Tibial nerve (tissue), 4 donors: ENCODE measurements around the gene SEC22C. TPM values are rescaled to one million over a fixed set of nuclear protein-coding genes. Genes with fewer than 3 reads are reported as not detected.

ENCODE experiments used
- DNase-seq, 2 donors: peaks; one replicate each; pipeline ENCODE4 v3.0.0-alpha.2; 2019; ENCODE audit warnings: low spot score in 2 of 2
- H3K27ac ChIP-seq, 4 donors: fragments of 200-600 bp; sonication (generic) in 3 of 4; one replicate each; pipeline ENCODE4 v1.5.1; 2017 to 2019; ENCODE audit warnings: mild to moderate bottlenecking in 1 of 4
- H3K27me3 ChIP-seq, 2 donors: fragments of 200-600 bp; sonication (generic) in 1 of 2; one replicate each; pipeline versions ENCODE4 v1.5.1 to v1.6.0; 2017 to 2019
- H3K36me3 ChIP-seq, 3 donors: fragments of 200-600 bp; sonication (generic); one replicate each; pipeline ENCODE4 v1.5.1; 2018 to 2019
- H3K4me1 ChIP-seq, 4 donors: fragments of 200-600 bp; sonication (generic) in 3 of 4; one replicate each; pipeline ENCODE4 v1.5.1; 2017 to 2019
- H3K4me3 ChIP-seq, 4 donors: fragments of 200-600 bp; sonication (generic) in 3 of 4; one replicate each; pipeline ENCODE4 v1.5.1; 2017 to 2019; ENCODE audit warnings: mild to moderate bottlenecking in 1 of 4, moderate library complexity in 1 of 4
- H3K9me3 ChIP-seq, 4 donors: fragments of 200-600 bp; sonication (generic) in 3 of 4; one replicate each; pipeline ENCODE4 v1.5.1; 2017 to 2019
- EP300 ChIP-seq, 2 donors: sonication (generic); formaldehyde crosslinking; IDR thresholded peaks; one replicate each; pipeline ENCODE4 v1.6.1; 2017; ENCODE audit warnings: antibody characterized with exemption in 2 of 2, mild to moderate bottlenecking in 1 of 2
- POLR2A ChIP-seq, 2 donors: fragments of 450-650 bp; IDR thresholded peaks; one replicate each; pipeline ENCODE4 v1.6.1; 2017; ENCODE audit warnings: antibody characterized with exemption in 2 of 2, mild to moderate bottlenecking in 2 of 2, moderate library complexity in 2 of 2
- WGBS, 2 donors: methylation state at CpG; one replicate each; pipeline ENCODE4 v1.1.5; 2018; 5-methylcytosine and 5-hydroxymethylcytosine counted together
- total RNA-seq, 4 donors: library from RNA; depleted of rRNA; stranded (reverse); fragments of >200 nt; gene quantifications; one replicate each; pipeline ENCODE4 v1.1.0, GENCODE V29; 2016
- TF ChIP-seq, protein P1 (sequence below), 5 experiments: fragments of 200-600 bp in 3 of 5; fragments of 450-650 bp in 2 of 5; sonication (generic) in 3 of 5; IDR thresholded peaks; one replicate each; pipeline ENCODE4 v1.5.1; 2016 to 2019; ENCODE audit warnings: antibody characterized with exemption in 5 of 5, mild to moderate bottlenecking in 3 of 5, moderate library complexity in 2 of 5

Gene SEC22C
- total RNA-seq, 4 donors from 2014 or later: 74.1 to 95.3 (median 86.1) TPM

DNA sequence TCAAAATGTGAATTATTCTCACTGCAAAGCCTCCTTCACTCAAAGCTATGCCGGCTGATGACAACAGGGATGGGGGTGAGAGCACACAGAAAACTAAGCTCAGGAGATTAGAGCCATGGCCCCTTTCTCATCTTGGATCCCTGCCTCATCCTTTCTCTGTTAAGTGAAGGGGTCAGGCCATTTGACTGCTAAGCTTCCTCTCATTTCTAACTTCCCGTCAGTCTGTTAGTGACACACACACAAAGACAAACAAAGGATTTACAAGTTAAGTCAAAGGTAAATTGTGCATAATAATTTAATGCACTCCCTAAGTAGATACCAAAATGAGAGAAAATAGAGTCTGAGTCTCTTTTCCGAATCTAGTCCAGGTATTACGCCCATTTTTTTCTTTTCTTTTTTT is 10.0 kb upstream of the SEC22C start:
- TF ChIP-seq POLR2A (IDR thresholded peaks at IDR 0.05) (no peak), EP300 (IDR thresholded peaks at IDR 0.05) (no peak)
- TF ChIP-seq, protein P1, sequence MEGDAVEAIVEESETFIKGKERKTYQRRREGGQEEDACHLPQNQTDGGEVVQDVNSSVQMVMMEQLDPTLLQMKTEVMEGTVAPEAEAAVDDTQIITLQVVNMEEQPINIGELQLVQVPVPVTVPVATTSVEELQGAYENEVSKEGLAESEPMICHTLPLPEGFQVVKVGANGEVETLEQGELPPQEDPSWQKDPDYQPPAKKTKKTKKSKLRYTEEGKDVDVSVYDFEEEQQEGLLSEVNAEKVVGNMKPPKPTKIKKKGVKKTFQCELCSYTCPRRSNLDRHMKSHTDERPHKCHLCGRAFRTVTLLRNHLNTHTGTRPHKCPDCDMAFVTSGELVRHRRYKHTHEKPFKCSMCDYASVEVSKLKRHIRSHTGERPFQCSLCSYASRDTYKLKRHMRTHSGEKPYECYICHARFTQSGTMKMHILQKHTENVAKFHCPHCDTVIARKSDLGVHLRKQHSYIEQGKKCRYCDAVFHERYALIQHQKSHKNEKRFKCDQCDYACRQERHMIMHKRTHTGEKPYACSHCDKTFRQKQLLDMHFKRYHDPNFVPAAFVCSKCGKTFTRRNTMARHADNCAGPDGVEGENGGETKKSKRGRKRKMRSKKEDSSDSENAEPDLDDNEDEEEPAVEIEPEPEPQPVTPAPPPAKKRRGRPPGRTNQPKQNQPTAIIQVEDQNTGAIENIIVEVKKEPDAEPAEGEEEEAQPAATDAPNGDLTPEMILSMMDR (IDR thresholded peaks at IDR 0.05): no peak
- Histone ChIP-seq H3K36me3 (peaks cover 0 to 18% (median 10%) of the 10 kb centered on the region in 3 donors), H3K27ac (peak overlapping the region; percentile 79 to 93 (median 88)), H3K9me3 (no peaks in the 10 kb centered on the region), H3K4me3 (peak overlapping the region in 1 of 4 donors; percentile 67), H3K27me3 (no peaks in the 10 kb centered on the region), H3K4me1 (peaks cover 0 to 17% (median 4%) of the 10 kb centered on the region in 4 donors)
- no peak for DNase-seq
- WGBS, 2 donors: 67 to 80% methylated on average over 4 of the region's 4 CpGs

DNA sequence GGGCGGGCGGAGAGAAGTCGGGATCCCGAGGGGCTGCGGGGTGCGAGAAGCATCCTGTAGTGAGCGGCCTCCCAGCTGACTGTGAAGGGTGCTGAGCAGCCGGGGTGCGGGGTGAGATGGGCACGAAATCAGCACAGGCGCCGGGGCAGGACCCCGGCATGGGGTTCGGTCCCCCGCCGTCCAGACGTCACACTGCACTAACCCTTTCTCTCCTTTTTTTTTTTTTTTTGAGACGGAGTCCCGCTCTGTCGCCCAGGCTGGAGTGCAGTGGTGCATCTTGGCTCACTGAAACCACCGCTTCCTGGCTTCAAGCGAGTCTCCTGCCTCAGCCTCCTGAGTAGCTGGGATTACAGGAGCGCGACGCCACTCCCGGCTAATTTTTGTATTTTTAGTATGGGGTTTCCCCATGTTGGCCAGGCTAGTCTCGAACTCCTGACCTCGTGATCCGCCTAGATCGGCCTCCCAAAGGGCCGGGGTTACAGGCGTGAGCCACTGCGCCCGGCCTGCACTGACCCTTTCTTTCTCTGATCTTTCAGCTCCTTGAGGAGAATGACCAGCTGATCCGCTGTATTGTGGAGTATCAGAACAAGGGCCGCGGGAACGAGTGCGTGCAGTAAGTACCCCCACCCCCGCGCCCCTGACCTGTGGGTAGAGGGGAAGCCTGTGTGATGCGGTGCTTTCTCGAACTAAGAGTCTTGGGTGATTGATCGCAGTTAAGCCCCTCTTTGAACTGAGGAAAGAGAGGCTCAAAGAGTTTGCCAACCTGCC is 9.4 kb upstream of the SEC22C start:
- Histone ChIP-seq H3K4me3 (peak overlapping the region; percentile 47 to 79 (median 64)), H3K27ac (peak overlapping the region; percentile 79 to 93 (median 88)), H3K9me3 (no peaks in the 10 kb centered on the region), H3K4me1 (peaks cover 0 to 17% (median 4%) of the 10 kb centered on the region in 4 donors), H3K27me3 (no peaks in the 10 kb centered on the region), H3K36me3 (peaks cover 0 to 18% (median 10%) of the 10 kb centered on the region in 3 donors)
- 6 to 7% methylated on average over 41 to 43 of the region's 44 CpGs for WGBS, 2 donors
- no peak for DNase-seq
- no peak for TF ChIP-seq EP300 (IDR thresholded peaks at IDR 0.05)

DNA sequence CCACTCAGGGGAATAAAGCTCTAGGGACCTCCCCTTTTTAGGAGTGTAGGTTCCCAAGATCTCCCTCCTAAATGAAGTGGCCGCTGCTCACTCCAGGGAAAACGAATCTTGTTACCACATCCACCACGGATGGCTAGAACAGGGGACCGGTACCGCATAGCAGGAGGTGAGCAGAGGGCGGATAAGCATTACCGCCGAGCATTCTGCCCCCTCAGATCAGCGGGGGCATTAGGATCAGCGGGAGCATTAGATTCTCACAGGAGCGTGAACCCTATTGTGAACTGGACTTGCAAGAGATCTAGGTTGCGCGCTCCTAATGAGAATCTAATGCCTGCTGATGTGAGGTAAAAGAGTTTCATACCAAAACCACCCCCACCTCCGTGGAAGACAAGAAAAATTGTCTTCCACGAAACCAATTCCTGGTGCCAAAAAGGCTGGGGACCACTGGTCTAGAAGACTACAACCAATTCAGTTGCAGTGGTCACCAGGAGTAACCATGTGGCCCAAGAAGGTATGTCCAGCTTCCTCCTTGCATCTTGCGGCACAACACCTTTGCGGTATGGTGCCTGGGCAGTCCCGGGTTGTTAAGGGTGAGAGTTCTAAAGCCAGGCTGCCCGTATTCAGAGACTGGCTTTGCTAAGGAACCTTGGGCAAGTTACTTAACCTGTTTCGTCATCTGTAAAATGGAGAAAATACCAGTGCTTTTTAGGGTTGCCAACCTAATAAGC is 7.8 kb upstream of the SEC22C start:
- 89 to 92% methylated on average over 20 of the region's 20 CpGs for WGBS, 2 donors
- Histone ChIP-seq H3K36me3 (peaks cover 0 to 16% (median 10%) of the 10 kb centered on the region in 3 donors), H3K27ac (peak overlapping the region; percentile 79 to 93 (median 88)), H3K4me1 (peaks cover 0 to 17% (median 4%) of the 10 kb centered on the region in 4 donors), H3K27me3 (no peaks in the 10 kb centered on the region), H3K9me3 (no peaks in the 10 kb centered on the region), H3K4me3 (peak overlapping the region in 2 of 4 donors; percentile 62 to 67)
- no peak for DNase-seq
- TF ChIP-seq POLR2A (IDR thresholded peaks at IDR 0.05) (no peak), EP300 (IDR thresholded peaks at IDR 0.05) (no peak)
- TF ChIP-seq, protein P1 (IDR thresholded peaks at IDR 0.05): no peak

DNA sequence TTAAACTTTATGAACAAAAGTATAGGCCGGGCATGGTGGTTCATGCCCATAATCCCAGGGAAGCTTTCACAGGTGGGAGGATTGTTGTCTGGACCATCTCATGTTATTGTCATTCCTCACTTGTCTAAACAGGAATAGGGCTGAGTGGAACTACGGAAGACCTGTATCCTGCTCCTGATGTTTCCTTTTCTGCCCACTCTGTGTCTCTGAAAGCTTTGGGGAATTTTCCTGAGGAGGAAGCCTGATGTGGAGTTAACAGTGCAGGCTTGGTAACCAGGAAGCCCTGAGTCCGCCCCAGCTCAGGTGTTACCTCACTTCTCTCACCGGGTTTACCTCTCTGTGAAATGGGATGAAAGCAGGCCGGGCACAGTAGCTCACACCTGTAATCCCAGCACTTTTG is 6.9 kb upstream of the SEC22C start:
- H3K4me3 ChIP-seq: no peak overlapping the region
- WGBS, 2 donors: 90 to 92% methylated on average over 5 of the region's 5 CpGs
- no peaks in the 10 kb centered on the region for H3K27me3 ChIP-seq
- no peaks in the 10 kb centered on the region for H3K9me3 ChIP-seq
- no peak for TF ChIP-seq POLR2A (IDR thresholded peaks at IDR 0.05)
- no peak for TF ChIP-seq EP300 (IDR thresholded peaks at IDR 0.05)
- TF ChIP-seq, protein P1 (IDR thresholded peaks at IDR 0.05): no peak
- H3K4me1 ChIP-seq: peaks cover 0 to 17% (median 4%) of the 10 kb centered on the region in 4 donors
- no peak overlapping the region for H3K27ac ChIP-seq
- H3K36me3 ChIP-seq: peaks cover 0 to 6% (median 1%) of the 10 kb centered on the region in 3 donors
- no peak for DNase-seq

DNA sequence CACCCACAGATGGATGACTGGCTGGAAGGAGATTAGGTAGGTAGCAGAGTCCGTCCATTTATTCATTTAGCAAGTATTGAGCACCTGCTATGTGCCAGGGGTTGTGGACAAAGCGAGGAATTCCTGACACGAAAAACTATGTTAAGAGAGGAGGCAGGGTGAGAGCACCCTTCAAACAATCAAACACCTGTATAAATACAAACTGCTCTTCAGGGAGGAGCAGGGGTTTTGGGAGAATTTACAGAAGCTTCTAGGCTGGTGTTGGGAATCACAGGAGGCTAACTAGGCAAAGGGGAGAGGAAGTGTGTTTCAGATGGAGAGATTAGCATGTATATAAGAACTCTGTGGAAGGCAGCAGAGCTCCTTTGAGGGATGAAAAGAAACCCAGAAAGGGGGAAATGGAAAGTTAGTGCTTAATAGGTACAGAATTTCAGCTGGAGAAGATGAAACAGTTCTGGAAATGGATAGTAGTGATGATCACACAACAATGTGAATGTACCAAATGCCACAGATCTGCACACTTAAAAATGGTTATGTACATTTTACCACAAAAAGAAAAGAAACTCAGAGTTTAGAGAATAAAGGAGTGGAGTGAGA is 805 bp upstream of the SEC22C start:
- H3K27ac ChIP-seq: peak overlapping the region; percentile 85 to 93 (median 88)
- TF ChIP-seq, protein P1 (IDR thresholded peaks at IDR 0.05): no peak
- no peak for TF ChIP-seq POLR2A (IDR thresholded peaks at IDR 0.05)
- TF ChIP-seq EP300 (IDR thresholded peaks at IDR 0.05): no peak
- WGBS, 2 donors: 4% methylated on average over 3 of the region's 3 CpGs

More for the DNA sequence above, 805 bp upstream of the SEC22C start:
- H3K9me3 ChIP-seq: no peaks in the 10 kb centered on the region
- peaks cover 0 to 27% (median 7%) of the 10 kb centered on the region in 4 donors for H3K4me1 ChIP-seq
- H3K27me3 ChIP-seq: no peaks in the 10 kb centered on the region
- DNase-seq: no peak
- H3K36me3 ChIP-seq: no peaks in the 10 kb centered on the region
- peak overlapping the region; percentile 69 to 92 (median 72) for H3K4me3 ChIP-seq
